GM19043 (cell line): ENCODE results near the gene ZXDC.

Experiments
- ATAC-seq: cut with Tn5 transposase; IDR thresholded peaks from one replicate; pipeline ENCODE4 v1.9.1; 2021; ENCODE audit warnings: low read depth; ENCODE audit not compliant: unreplicated experiment

ZXDC gene, protein sequence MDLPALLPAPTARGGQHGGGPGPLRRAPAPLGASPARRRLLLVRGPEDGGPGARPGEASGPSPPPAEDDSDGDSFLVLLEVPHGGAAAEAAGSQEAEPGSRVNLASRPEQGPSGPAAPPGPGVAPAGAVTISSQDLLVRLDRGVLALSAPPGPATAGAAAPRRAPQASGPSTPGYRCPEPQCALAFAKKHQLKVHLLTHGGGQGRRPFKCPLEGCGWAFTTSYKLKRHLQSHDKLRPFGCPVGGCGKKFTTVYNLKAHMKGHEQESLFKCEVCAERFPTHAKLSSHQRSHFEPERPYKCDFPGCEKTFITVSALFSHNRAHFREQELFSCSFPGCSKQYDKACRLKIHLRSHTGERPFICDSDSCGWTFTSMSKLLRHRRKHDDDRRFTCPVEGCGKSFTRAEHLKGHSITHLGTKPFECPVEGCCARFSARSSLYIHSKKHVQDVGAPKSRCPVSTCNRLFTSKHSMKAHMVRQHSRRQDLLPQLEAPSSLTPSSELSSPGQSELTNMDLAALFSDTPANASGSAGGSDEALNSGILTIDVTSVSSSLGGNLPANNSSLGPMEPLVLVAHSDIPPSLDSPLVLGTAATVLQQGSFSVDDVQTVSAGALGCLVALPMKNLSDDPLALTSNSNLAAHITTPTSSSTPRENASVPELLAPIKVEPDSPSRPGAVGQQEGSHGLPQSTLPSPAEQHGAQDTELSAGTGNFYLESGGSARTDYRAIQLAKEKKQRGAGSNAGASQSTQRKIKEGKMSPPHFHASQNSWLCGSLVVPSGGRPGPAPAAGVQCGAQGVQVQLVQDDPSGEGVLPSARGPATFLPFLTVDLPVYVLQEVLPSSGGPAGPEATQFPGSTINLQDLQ

GRCh38 chr3:126475413-126476114, at the start of gene ZXDC:
TSS of gene ZXDC (minus strand) at chr3:126475891. CDS start at chr3:126475865, 26 bp downstream.
- ATAC-seq = peak; percentile 74

GRCh38 chr3:126525091-126525852, 49.6 kb upstream of the ZXDC start:
- ATAC-seq = no peak

GRCh38 chr3:126524429-126524988, 48.8 kb upstream of the ZXDC start:
- no peak for ATAC-seq

DNA sequence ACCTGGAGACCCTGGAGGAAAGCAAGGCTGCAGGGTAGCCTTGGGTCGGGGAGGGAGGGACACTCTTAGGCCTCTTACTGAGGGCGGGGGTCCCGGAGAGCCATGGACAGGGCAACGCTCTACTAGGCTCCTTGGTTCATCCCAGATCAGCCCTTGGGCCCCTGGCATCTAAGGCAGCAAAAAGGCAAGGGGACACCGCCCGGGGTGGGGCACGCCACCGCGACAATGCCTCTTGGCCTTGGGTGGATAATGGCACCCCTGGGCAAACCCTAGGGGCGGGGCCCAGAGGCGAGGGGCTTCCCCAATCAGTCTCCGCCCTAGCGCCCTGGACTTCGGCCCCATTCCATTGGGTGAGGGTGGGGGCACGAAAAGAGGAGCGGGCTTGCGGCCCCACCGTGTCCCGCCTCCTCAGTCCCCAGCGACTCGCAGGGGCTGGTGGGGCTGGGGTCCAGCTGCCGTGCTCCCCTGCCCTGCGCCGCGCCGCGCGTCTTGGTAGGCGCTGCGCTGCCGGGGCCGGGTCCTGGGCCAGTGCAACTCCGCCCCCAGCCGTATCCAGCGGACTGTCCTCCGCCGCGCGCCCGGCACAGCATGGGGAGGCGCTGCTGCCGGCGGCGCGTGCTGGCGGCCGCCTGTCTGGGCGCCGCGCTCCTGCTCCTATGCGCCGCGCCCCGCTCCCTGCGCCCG, 48.2 kb upstream of the ZXDC start, which contains the start of gene CHST13:
CHST13 (plus strand) TSS at position 411 of the 684 bp plus-strand sequence; CDS start at position 589, 178 bp downstream.
- ATAC-seq = no peak

DNA sequence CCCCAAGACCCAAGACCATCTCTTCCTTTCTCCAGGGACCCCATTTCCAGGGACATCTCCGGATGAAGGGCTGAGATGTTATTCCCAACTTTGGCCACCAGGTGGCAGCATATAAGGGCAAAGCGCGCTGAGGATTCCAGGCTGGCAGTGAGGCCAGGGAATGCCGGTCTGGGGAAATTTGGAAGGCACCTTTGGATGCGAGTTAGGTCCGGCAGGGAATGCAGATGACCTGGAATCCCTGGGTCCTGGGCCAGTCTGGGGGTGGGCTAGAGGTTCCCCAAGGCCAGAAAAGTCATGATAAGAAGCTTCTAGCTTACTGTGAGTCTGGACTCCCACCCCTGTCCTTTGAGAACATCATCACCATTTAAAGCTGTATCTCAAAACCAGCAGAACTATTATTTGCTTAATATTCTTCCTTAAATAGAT, 46.7 kb upstream of the ZXDC start:
- no peak for ATAC-seq

DNA sequence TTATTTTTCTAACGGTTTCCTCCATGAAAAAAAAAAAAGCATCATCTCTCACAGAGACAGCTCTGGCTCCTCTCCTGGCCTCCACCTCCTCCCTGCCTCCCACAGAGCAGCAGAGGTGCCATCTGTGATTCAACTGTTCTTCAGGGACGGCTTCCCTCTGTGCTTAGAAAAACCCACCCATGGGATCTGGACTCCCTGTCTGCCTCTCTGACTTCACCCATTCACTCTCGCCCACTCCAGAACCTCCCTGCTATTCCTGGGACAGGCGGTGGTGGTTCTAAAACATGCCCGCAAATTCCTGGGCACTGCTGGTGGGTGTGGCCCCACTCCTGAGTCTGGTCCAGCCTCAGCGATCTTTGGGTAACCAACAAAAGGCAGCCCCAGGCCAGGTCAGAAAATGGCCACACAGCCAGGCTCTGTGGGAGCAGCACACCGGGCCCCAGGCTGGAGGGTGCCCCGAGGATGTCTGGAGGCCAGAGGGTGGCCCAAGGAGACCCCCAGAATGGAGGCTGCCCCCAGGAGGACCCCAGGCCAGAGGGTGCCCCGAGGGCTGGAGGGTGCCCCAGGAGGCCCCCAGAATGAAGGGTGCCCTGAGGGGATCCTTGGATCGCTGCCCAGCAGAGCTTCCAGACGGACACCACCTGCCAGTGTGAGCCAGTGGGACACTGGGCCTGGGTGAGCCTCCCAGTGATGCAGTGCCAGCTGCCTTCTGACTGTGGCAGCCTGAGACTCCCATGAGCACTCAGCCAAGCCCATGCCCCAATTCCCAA, 45.6 kb upstream of the ZXDC start:
- no peak for ATAC-seq

DNA sequence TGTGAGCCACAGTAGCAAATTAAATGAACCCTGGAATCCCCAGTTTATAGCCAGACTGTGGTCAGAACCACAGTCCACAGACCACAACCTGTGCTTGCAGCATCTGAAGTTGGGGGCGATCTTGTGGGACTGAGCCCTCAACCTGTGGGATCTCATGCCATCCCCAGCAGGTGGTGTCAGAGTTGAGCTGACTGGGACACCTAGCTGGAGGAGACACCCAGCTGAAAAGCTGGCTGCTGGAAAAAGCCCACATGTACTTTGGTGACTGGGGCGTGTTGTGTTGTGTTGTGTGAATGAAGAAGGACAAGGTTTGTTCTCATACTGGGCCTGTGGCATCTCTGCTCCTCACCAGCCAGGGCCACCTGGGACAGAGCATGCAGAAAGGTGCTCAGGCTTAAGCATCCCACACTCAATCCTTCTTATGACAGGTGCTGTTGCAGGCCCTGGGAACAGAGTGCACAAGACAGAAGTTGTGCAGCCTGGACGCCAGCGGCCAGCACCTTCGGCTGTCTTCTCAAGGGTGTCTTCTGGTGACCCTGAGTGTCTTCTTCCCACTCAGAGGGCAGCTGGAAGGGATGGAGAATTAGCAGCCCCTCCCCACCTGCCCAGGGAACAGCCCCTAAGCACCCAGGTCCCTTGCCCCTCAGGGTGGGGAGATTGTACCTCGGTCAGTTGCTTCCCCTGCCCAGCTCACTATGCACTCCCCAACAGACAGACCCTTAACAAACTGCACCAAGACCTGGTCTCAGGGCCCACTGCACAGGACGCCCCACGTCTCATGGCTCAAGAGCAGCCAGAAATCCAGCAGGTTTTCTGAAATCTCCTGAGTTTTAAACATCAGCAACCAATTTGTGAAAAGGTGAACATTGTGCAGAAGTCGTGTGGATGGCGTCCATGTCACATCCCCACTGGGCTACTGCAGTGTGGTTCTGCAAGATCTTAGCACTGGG, 44.1 kb upstream of the ZXDC start:
- no peak for ATAC-seq

- no peak for ATAC-seq
Measured at GRCh38 chr3:126518779-126519177, 43.1 kb upstream of the ZXDC start.

GRCh38 chr3:126517986-126518778, 42.5 kb upstream of the ZXDC start:
- no peak for ATAC-seq

DNA sequence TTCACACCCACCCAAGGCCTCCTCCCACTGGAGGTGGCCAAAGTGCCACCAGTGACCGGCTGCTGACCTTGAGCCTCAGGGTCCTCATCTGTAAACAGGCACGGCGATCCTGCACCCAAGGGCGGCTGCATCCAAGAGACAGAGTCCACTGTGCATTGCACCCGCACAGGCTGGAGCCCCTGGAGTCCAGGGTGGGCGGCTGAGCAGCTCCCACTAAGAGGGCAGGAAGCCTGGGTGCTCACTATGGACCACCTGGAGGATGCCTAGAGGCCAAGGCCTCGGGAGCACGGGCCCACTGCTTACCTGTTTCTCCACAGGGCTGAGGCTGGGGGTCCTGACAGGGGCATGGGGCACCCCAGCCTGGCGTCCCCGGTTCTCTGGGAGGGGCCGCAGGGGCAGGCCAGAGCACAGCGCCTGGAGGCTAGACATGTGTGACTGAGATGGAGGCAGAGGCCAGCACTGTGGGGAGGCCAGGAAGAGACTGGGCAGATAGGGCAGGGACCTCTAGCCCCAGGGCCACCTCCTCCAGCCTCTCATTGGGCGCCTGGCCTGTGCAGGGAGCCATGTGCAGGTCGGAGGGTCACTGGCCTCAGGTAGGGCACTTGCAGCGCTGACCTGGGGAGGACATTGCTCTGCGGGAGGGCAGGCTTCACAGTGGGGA, 41.7 kb upstream of the ZXDC start, which contains the start of gene UROC1:
UROC1 (minus strand) TSS at position 483 of the 661 bp plus-strand sequence; CDS start at position 429, 54 bp downstream.
- no peak for ATAC-seq

DNA sequence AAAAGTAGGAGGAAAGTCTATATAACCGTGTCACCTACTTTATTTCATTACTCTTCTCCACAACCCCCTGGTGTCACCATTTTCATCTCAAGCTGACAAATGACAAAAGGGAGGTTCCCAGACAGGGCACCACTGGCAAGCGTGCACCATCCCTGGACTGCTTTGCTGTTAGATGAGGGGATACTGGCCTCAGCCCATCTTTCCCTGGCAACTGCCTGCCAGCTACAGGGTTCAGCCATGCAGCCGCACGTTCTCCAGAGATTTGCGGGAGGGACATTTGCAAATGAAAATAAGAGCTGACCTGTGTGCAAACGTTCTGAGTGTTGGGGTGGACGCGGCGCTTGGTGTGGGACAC, 41.2 kb upstream of the ZXDC start:
- no peak for ATAC-seq

DNA sequence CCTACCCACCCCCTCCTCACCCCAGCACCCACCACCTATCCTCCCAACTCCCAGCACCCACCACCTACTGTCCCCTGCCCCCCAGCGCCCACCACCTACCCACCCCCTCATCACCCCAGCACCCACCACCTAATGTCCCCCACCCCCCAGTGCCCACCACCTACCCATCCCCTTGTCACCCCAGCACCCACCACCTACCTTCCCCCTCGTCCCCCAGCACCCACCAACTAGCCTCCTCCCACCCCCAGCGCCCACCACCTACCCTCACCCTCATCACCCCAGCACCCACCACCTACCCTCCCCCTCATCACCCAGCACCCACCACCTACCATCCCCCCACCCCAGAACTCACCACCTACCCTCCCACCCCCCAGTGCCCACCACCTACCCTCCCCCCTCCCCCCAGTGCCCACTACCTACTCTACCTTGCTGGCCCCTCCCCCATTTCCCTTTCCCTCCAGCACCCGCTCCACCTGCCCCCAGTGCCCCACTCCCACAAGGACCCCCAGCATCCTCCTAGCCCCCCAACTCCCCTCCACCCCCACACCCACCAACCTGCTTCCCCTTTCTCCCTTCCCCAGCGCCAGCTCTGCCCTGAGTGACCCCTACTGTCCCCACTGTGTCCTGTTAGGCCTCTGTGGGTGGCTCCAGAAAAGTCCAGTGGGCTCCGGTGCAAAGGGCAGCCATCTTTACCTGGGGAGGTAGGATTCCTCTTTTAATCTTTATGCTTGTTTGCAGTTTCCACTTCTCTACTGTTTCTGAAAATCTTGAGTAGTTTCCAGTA, 40.7 kb upstream of the ZXDC start:
- ATAC-seq = no peak

DNA sequence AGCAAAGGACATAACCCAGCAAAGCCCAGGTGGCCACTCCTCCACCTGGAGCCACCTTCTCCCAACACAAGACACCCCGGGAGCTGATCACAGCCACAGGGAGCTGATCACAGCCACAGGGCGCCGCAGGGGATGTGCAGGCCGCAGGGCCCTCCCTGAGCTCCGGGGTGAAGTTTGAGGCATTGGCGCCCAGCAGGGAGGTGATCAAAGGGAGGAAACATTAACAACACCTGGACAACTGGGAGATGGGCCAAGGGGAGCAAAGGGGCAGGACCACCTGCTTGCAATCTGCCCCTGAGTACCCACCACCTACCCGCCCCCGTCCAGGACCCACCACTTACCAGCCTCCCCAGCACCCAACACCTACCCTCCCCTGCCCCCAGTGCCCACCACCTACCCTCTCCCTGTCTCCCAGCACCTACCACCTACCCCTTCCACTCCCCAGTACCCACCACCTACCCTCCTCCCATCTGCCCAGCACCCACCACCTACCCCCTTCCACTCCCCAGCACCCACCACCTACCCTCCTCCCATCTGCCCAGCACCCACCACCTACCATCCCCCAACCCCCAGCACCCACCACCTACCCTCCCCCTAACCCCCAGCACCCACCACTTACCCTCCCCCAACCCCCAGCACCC, 39.5 kb upstream of the ZXDC start:
- no peak for ATAC-seq

GRCh38 chr3:126514161-126514560, 38.5 kb upstream of the ZXDC start:
- ATAC-seq = no peak
